ENCODE data around the gene LAYN.

The LAYN gene

DNA sequence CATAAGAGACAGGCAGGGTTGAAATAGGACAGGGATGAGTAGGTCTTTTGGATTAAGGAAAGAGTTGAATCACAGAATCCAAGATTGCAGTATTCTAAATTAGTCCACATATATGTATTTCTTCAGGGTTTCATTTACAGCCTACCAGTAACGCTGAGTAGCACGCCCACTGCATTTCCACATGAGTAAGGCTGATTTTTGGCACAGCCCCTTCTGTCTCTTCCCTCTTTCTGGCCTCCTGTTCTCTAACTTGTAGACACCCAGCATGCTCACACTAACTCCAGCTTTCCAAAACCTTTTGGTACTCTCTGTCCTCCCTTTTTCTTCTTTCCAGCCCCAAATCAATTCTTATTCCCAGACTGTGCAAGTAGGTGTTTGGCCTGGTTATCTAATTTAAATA, 58.0 kb downstream of the LAYN start:
- DNase-seq = no peak

GRCh38 chr11:111601636-111601978, 61.1 kb downstream of the LAYN start:
- no peak for DNase-seq

GRCh38 chr11:111601979-111602864, 61.7 kb downstream of the LAYN start, which contains the start of gene SIK2:
SIK2 (plus strand) TSS chr11:111602449; CDS start chr11:111602564, 115 bp downstream.
- peak; percentile 95 for DNase-seq

GRCh38 chr11:111602865-111603610, 62.5 kb downstream of the LAYN start:
- DNase-seq = peak; percentile 5

DNA sequence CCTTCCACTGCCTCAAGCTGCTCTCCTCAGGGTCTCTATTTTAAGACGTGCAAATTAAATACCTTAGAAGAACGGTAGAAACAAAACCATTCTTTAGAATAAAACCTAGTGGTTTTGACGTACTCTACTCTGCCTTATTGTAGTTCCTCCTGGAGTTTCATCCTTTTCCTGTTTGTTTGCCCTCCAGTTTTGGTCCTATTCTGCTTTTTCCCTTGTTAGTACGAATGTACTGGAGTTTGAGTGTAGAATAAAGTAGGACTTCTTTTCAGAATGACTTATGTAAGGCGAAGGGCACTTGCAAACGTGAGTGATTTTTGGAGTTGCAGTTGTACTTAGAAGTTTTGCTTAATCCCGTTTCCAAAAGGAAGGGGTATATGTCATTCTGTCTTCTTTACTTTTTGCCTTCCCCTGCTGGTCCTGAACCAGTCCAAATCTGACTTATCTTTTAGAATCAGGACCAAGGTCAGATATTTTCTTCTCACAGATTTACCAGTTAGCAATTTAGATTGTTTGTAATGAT, 63.2 kb downstream of the LAYN start:
- DNase-seq = no peak

DNA sequence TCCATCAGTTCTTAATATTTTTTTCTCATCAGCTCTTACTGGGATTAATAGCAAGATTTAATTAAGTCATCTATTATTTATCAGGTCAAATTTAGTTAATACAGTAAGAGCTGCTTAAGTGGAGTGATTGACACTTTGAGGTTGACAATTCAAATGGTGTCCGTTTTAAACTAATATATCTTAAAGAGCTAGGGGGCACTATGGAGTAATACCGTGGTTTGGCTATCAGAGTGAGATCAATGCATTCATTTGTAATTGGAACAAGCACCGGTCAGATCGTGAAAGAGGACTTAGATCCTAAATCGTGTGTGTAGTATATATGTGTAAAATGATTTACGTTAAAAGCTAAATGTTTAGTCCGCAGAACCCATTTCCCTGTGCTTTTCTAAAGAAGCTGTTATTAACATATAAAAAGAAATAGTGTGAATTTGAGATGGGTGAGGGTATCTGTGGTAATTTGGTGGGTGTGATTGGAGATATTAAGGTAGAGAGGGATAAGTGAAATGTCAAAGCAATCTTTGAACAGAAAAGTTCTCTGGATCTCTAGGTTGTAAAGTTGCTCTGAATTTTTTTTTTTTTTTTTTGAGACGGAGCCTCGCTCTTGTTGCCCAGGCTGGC, 64.0 kb downstream of the LAYN start:
- DNase-seq = no peak

DNA sequence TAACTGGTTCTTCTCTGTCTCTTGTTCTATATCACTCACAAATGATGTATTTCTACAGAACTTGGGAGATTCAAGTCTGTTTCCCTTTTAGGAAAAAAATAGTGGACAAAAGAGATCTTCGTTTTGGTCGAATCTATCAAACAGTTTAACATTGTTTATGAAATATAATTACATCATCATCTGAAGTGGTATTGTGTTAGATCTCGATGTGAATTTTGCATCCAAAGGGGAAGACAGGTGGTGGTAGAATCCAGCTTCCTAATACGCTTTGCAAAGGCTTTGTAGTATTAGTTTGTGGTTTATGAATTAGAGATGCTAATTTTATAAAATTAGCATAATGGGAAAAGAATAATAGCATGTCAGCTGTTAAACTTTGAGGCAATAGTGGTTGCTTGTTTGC, 65.2 kb downstream of the LAYN start:
- DNase-seq = no peak

GRCh38 chr11:111606986-111607385, 66.5 kb downstream of the LAYN start:
- no peak for DNase-seq

DNA sequence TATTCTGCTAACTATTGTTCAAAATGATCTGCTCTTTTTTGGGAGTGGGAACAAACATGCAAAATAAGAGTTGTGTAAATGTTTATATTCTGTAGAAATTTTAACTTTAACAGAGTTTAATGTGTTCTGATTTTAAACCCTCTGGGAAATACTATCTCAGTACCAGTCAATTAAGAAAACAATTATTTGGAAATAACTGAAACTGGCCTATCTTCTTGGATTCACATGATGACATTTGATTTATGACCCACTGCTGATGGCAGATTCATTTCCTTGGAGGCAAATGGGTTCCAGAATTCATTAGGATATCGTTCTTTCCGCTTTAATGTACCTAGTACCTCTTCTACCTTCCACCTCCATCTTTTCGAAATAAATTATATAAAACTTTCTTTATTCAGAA, 67.2 kb downstream of the LAYN start:
- no peak for DNase-seq

Measured in CD4-positive, alpha-beta T cell treated with Interferon gamma for 1 hour (primary cell).